Muscle of leg (tissue), 11 donors: ENCODE data around the gene ADAT1. TPM values are rescaled to one million over a fixed set of nuclear protein-coding genes. Genes with fewer than 3 reads are reported as not detected.
A peak's percentile ranks its signal among the peaks of the same experiment; 100 is the strongest.

ENCODE experiments used
- DNase-seq: peaks from one replicate; pipeline ENCODE4 v3.0.0; 2013
- H3K27ac ChIP-seq: one replicate; pipeline ENCODE4 v1.5.1; 2013; ENCODE audit warnings: mild to moderate bottlenecking, low read length, control low read depth
- H3K27me3 ChIP-seq: one replicate; pipeline ENCODE4 v1.6.1; 2013; ENCODE audit warnings: low read length; ENCODE audit not compliant: control insufficient read depth, insufficient read depth
- H3K36me3 ChIP-seq: one replicate; pipeline ENCODE4 v1.6.1; 2013; ENCODE audit warnings: low read length; ENCODE audit not compliant: control insufficient read depth, insufficient read depth
- H3K4me1 ChIP-seq: one replicate; pipeline ENCODE4 v1.6.1; 2013; ENCODE audit warnings: low read length; ENCODE audit not compliant: control insufficient read depth, insufficient read depth
- H3K4me3 ChIP-seq: one replicate; pipeline ENCODE4 v1.5.1; 2013; ENCODE audit warnings: low read length, control low read depth
- H3K9me3 ChIP-seq: replicated peaks from 2 replicates; pipeline ENCODE4 v1.6.1; 2013; ENCODE audit warnings: low read depth, low read length; ENCODE audit not compliant: control insufficient read depth
- WGBS: methylation state at CpG from one replicate; pipeline ENCODE4 v1.1.5; 2013; ENCODE audit warnings: missing lambda C conversion rate; ENCODE audit not compliant: insufficient coverage; 5-methylcytosine and 5-hydroxymethylcytosine counted together
- polyA plus RNA-seq, 8 donors: library from polyadenylated mRNA; unstranded; fragments of 120-200 nt; gene quantifications; one replicate each; pipeline versions ENCODE4 v1.2.1 to v1.2.3, GENCODE V29; 2013; ENCODE audit warnings: inconsistent platforms in 1 of 8, low replicate concordance in 1 of 8; ENCODE audit not compliant: insufficient read length in 8 of 8, insufficient read depth in 1 of 8
- total RNA-seq: library from RNA; stranded (reverse); fragments of 120-200 nt; gene quantifications from one replicate; pipeline ENCODE4 v1.2.4, GENCODE V29; 2013

ADAT1 gene
- total and polyA plus RNA-seq, 9 donors, result 19.7 to 38.6 (median 28.0) TPM

DNA sequence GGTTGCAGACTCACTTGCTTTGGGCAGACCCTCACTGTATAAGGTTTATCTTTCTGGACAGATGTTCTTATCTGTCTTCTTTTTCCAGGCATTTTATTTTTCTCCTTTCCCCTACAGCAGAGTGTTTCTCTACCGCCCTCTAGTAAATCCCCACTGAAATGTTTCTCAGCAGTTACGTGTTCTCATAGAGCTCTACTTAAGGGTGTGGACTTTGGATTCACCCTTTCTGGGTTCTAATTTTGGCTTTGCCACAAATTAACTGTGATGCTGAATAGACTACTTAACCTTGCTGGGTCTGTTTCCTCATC, 2.0 kb downstream of the ADAT1 start:
- peaks cover 9% of the 10 kb centered on the region for H3K4me1 ChIP-seq

DNA sequence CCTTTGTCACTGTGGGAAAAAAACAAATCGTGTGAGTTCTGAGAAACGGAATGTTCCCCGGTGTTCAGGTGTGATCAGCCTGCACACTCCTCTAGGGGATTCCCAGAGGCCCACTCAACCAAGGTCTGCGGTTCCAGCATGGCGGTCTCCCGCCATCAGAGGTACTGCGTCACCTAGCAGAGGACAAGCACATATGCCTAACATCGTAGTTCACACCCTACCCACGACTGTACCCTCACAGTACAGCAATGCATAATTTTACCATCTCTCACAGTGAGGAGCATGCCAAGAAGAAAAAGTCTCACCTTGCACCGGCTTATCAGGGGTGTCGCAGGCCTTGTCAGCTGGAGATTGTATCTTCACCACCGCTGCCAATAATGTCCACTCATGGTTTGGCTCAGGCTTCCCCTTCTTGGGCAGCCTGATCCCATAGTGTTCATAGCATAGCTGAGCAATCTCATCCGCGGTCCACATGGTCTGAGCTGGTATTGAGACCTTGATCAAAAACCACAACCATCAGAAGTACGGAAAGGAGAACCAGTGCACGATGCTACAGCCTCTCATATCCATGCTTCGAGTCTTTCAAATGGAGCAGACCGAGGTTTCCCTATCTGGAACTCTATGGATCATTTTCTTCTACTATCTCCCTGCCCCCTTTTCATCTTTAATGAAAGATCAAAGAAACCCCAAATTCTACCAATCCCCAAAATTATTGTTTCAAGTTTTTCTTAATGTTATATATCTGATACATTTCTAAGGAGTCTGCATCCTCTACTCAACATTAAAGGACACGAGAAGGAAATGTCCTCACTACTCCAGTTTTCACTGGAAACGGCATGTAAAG, 2.5 kb downstream of the ADAT1 start:
- Histone ChIP-seq H3K27me3 (no peaks in the 10 kb centered on the region), H3K9me3 (no peaks in the 10 kb centered on the region), H3K36me3 (peaks cover 47% of the 10 kb centered on the region), H3K4me3 (no peak overlapping the region), H3K4me1 (peaks cover 9% of the 10 kb centered on the region), H3K27ac (no peak overlapping the region)
- WGBS, result 94% methylated on average over 16 of the region's 20 CpGs
- DNase-seq, result no peak

More for the DNA sequence above, 2.0 kb downstream of the ADAT1 start:
- Histone ChIP-seq H3K27ac (no peak overlapping the region), H3K9me3 (no peaks in the 10 kb centered on the region), H3K27me3 (no peaks in the 10 kb centered on the region), H3K4me3 (no peak overlapping the region), H3K36me3 (peaks cover 47% of the 10 kb centered on the region)
- no CpG with 5 or more reads among the region's 2 CpGs for WGBS
- DNase-seq, result peak; percentile 53

DNA sequence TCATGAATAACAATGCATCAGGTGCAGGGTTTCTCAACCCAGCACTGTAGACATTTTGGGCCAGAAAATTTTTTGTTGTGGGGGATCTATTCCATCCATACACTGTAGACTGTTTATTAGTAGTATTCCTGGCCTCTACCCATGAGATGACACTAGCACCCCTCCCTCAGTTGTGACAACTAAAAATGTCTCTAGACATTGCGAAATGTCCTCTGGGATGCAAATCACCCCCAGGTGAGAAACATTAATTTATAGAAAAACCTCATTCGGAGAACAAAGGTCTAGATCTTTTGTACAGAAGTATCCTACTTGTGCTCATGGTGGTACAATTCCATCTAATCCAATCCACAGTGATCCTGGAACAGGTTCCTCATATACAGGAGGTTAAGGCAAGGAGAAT, 4.3 kb downstream of the ADAT1 start:
- no peak for DNase-seq
- peaks cover 56% of the 10 kb centered on the region for H3K36me3 ChIP-seq
- H3K27me3 ChIP-seq, result no peaks in the 10 kb centered on the region

DNA sequence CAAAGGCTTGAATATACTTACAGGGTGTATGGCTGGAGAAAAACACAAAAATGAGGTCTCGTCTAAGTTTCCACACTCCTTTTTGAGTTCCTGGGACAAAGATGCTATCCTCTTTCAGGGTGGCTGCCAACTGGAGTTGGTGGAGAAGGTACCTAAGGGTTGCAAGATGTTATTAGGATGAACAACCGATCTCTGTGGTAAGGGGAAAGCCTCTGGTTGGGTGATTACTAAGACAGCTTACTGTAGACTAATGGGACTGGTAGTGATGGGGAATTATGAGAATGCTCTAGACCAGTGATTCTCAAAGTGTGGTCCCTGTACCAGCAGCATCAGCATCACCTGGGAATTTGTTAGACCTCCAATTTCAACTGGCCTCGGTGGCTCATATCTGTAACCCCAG, 6.0 kb downstream of the ADAT1 start:
- DNase-seq, result no peak
- H3K4me3 ChIP-seq, result no peak overlapping the region
- H3K27ac ChIP-seq, result no peak overlapping the region
- H3K4me1 ChIP-seq, result peaks cover 6% of the 10 kb centered on the region
- WGBS, result 100% methylated on average over 1 of the region's 3 CpGs
- H3K36me3 ChIP-seq, result peaks cover 71% of the 10 kb centered on the region
- no peaks in the 10 kb centered on the region for H3K27me3 ChIP-seq
- no peaks in the 10 kb centered on the region for H3K9me3 ChIP-seq

More for the DNA sequence above, 4.3 kb downstream of the ADAT1 start:
- Histone ChIP-seq H3K4me3 (no peak overlapping the region), H3K4me1 (peaks cover 9% of the 10 kb centered on the region), H3K9me3 (no peaks in the 10 kb centered on the region), H3K27ac (no peak overlapping the region)
- WGBS, result no CpG with 5 or more reads among the region's 2 CpGs

DNA sequence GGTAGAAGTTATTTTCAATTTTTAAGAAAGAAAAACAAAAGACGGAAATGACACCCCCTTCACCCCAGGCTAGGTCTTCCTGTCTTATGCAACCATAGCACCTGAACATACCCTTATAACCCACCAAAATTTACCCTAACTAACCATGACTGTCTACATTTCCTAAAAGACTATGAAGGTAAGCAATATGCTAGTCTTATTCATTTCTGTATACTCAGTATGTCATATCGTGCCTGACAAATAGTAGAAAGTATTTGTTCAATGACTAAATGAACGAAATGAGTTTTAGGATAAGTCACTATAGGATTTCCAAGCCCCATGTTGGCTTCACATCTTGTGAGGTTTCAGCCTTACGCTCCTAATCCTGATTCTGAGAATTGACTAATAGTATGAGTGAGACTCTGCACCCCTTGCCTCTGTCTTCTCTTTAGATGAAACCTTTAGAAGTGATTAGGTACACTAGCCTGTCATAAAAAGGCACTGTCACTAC, 6.5 kb downstream of the ADAT1 start:
- H3K4me3 ChIP-seq, result no peak overlapping the region
- peaks cover under 1% of the 10 kb centered on the region for H3K4me1 ChIP-seq
- no peaks in the 10 kb centered on the region for H3K9me3 ChIP-seq
- H3K27ac ChIP-seq, result no peak overlapping the region
- no peak for DNase-seq
- peaks cover 74% of the 10 kb centered on the region for H3K36me3 ChIP-seq
- 100% methylated on average over 1 of the region's 4 CpGs for WGBS
- H3K27me3 ChIP-seq, result no peaks in the 10 kb centered on the region

DNA sequence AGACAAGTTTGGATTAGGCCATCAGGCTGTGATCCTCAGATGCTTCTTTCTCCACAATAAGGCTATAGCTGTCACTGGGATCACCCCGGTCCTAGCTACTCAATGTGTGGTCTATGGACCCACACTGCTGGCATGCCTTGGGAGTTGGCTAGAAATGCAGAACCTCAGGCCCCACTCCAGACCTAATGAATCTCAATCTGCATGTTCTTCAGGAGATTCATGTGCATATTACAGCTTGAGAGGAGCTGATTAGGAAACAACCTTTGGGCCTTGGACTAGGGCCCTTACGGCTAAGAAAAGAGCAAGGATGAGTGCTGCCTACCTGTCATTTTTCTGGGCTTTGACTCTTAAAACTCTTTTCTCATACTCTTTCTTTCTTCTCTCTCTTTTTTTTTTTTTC, 7.5 kb downstream of the ADAT1 start:
- no peak overlapping the region for H3K4me3 ChIP-seq
- no peaks in the 10 kb centered on the region for H3K9me3 ChIP-seq
- whole genome bisulfite sequencing, result 100% methylated on average over 2 of the region's 2 CpGs
- H3K27me3 ChIP-seq, result no peaks in the 10 kb centered on the region
- peaks cover 80% of the 10 kb centered on the region for H3K36me3 ChIP-seq
- DNase-seq, result no peak
- H3K4me1 ChIP-seq, result no peaks in the 10 kb centered on the region
- no peak overlapping the region for H3K27ac ChIP-seq

DNA sequence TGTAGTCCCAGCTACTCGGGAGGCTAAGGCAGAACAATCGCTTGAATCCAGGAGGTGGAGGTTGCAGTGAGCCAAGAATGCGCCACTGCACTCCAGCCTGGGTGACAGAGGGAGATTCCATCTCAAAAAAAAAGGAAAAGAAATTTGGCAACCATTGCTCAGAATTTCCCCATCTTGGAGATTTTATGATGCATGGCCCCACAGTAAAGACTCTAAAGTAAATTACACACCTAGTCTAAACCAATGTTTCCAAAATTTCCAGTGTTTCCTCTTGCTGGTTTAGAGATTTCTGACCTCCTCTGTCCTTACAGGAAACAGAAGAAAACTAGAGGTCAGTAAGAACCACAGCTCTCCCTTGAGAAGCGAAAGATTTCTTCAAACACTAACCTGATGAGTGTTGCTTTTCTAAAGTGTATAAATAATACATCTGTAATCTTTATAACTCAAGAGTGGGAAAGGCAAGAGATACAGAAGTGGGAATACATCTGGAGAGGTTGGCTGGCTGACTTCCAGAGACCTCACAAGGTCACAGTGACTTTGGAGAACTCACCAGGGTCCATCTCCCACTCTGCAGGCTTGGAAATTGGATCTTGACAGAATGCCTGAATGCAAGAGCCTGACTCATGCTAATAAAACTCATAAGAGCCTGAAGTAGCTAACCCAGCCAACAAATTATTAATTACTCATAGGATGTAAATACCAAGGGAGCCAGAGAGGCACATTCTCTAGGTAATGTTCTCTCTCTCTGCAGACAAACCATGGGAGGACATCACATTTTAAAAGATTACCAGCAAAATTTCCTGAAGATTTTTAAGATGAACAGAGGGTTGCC, 8.8 kb downstream of the ADAT1 start:
- Histone ChIP-seq H3K4me3 (no peak overlapping the region), H3K27ac (no peak overlapping the region), H3K4me1 (no peaks in the 10 kb centered on the region), H3K9me3 (no peaks in the 10 kb centered on the region), H3K36me3 (peaks cover 76% of the 10 kb centered on the region), H3K27me3 (no peaks in the 10 kb centered on the region)
- DNase-seq, result no peak
- 74% methylated on average over 3 of the region's 4 CpGs for WGBS

DNA sequence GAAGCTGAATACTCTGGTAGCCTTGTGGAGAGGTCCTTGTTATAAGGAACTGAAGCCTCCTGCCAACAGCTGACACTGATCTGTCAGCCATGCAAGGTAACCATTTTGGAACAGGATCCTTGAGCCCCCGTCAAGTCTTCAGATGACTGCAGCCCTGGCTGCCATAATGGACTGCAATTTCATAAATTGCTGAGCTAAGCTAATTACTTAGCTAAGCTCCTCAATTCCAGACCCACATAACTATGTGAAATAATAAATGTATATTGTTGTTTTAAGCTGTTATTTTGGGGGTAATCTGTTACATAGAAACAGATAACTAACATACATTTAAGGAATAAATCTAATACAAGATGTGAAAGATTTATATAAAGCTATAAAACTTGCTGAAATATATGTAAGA, 16.6 kb downstream of the ADAT1 start:
- no peak for DNase-seq
- WGBS, result no CpG with 5 or more reads among the region's 1 CpG
- Histone ChIP-seq H3K4me1 (no peaks in the 10 kb centered on the region), H3K36me3 (peaks cover 60% of the 10 kb centered on the region), H3K9me3 (no peaks in the 10 kb centered on the region), H3K27ac (no peak overlapping the region), H3K27me3 (no peaks in the 10 kb centered on the region), H3K4me3 (no peak overlapping the region)

DNA sequence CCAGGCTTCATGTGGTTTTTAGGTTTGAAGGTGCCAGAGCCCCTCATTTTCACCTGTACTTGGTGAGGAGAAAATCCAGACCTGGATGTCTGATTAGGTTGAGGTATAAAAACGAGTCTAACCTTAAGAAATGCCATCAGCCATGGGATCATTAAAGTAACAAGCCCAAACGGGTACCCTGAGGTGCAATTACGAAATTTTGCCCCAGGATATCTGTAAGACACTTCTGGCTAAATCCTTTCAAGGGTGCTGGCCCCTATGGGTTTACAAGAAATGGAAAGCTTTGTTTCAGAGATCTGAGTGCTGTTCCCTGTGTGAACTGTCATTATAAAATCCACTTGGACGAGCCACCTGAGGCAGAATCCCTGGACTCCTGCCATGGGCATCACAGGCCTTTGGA, 19.8 kb downstream of the ADAT1 start:
- peaks cover 56% of the 10 kb centered on the region for H3K36me3 ChIP-seq
- no peak overlapping the region for H3K27ac ChIP-seq
- DNase-seq, result no peak
- H3K9me3 ChIP-seq, result no peaks in the 10 kb centered on the region
- no peaks in the 10 kb centered on the region for H3K4me1 ChIP-seq
- 87% methylated on average over 4 of the region's 4 CpGs for WGBS
- H3K27me3 ChIP-seq, result no peaks in the 10 kb centered on the region
- H3K4me3 ChIP-seq, result no peak overlapping the region
